Retinal pigment epithelial cell (primary cell): Measurements from ENCODE around the gene USP32.
"Not testable (repeated sequence)": the region's sequence is repeated elsewhere in the genome, so short reads cannot be mapped to it uniquely, and the experiment has no call there.

ENCODE experiments used
- DNase-seq: peaks from one replicate; pipeline ENCODE4 v3.0.0-alpha.2; 2010; ENCODE audit warnings: low read depth
- H3K4me3 ChIP-seq: 2 replicates; pipeline ENCODE4 v1.5.1; 2011; ENCODE audit warnings: mild to moderate bottlenecking, low read length, control low read depth, moderate library complexity
- CTCF ChIP-seq: conservative IDR thresholded peaks from 2 replicates; pipeline ENCODE4 v1.5.1; 2011; ENCODE audit warnings: low read depth, low read length, control low read depth, inconsistent platforms

The USP32 gene

DNA sequence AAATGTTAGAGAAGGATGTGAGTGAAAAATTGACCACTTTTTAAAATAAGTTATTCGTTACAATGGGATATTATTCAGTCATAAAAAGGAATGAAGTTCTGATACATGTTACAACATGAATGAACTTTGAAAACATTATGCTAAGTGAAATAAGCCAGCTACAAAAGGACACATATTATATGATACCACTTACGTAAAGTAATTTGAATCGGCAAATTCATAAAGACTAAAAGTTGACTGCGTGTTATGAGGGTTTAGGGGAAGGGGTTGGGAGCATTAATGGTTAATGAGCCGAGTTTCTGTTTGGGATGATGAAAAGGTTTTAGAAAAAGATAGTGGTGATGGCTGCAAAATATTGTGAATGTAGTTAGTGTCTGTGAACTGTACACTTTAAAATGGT is 73.1 kb downstream of the USP32 start:
- no peak overlapping the region for H3K4me3 ChIP-seq
- DNase-seq: no peak
- TF ChIP-seq CTCF: no peak

- H3K4me3 ChIP-seq: no peak overlapping the region
- no peak for DNase-seq
- no peak for TF ChIP-seq CTCF
Observed at GRCh38 chr17:60318326-60318725, 73.6 kb downstream of the USP32 start.

DNA sequence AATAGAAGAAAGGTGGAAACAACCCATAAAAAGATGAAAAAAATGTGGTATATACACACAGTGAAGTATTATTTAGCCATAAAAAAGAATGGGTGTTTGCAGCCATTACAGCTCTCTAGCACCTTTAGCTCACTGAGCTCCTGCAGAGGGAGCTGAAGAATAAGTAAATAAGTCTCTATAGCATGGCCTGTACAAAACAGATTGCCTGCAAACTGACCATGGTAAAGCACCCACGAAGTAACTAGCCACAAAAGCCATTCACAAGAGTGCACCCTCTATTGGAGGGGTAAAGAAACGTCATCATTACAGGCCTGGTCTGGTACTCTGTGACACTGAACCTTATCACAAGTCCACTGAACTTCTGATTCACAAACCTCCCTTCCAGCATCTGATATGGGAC is 76.3 kb downstream of the USP32 start:
- no peak overlapping the region for H3K4me3 ChIP-seq
- DNase-seq: no peak
- TF ChIP-seq CTCF: peak; percentile 9

DNA sequence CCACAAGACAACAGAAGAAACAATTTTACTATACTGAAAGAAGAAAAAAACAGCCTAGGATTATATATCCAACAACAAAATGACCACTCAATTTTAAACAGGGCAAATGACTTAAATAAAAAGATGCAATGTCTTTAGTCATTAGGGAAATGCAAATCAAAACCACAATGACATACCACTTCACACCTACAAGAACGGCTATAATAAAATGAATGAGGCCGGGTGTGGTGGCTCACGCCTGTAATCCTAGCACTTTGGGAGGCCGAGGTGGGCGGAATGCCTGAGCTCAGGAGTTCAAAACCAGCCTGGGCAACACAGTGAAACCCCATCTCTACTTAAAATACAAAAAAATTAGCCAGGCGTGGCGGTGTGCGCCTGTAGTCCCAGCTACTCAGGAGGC is 77.0 kb downstream of the USP32 start:
- not testable (repeated sequence) for H3K4me3 ChIP-seq, DNase-seq

GRCh38 chr17:60314423-60314822 is 77.5 kb downstream of the USP32 start:
- no peak for TF ChIP-seq CTCF
- no peak overlapping the region for H3K4me3 ChIP-seq
- DNase-seq: no peak

DNA sequence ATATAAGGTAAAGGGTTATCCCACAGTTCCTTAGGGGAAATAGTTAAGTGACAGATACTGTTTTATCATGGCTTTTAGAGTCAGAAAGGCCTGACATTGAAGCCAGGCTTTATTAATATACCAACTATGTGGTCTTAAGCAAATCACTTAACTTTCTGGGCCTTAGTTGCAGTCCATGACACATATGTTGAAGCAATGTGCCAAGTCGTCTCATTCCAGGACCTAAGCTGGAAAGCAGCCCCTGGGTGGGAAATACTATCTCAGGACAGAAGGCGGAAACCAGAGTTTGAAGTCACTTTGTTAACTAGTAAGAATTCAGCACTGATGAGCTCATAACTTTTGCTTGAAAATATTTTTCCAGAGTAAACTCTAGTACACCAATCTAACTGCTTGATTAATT is 80.0 kb downstream of the USP32 start:
- no peak overlapping the region for H3K4me3 ChIP-seq
- no peak for TF ChIP-seq CTCF
- no peak for DNase-seq

- no peak for TF ChIP-seq CTCF
- H3K4me3 ChIP-seq: no peak overlapping the region
- DNase-seq: no peak
Observed at GRCh38 chr17:60311186-60311585, 80.7 kb downstream of the USP32 start.

DNA sequence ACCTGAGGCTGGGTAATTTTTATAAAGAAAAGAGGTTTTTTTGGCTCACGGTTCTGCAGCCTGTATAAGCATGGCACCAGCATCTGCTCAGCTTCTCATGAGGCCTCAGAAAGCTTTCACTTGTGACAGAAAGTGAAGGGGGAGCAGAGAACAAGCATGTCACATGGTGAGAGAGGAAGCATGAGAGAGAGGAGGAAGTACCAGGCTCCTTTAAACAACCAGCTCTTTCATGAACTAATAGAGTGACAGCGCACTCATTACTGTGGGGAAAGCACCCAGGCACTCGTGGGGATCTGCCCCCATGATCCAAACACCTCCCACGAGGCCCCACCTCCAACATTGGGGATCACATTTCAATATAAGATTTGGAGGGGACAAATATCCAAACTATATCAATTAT is 86.8 kb downstream of the USP32 start:
- DNase-seq: no peak
- TF ChIP-seq CTCF: no peak

More for the DNA sequence above, 86.8 kb downstream of the USP32 start:
- no peak overlapping the region for H3K4me3 ChIP-seq
